ENCODE data around the gene DNER.

Gene DNER

DNA sequence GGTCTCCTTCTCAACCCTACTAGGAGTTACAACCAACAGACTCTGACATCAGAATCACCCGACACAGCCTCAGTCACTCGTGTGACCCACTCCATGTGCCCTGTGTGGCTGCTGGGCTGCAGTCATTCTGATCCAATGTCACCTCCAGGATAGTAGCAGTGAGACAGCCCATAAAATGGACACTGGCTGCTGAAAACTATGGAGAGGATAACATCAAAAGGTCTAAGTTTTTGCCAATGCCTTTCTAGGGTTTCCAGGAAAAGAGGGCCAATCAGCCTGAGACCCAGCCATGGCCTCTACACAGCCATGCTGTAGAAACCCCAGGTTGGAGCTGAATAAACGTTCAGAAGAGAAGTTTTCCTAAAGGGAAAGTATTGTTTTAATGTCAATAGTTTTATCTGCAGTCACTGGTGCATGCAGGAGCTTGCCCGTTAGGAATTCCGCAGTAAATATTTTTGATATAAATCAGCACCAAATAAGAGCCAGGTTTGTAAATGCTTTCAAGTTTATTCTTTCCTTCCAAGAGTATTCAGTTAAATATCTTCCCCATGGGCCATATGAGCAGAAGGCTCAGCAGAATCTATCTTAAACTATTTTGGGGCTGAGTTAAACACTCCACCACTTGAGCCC, 351.1 kb downstream of the DNER start:
- no peaks in the 10 kb centered on the region for H3K27me3 ChIP-seq (replicated peaks; ENCODE audit: control insufficient read depth, insufficient read depth, low read length)
- H3K36me3 ChIP-seq (ENCODE audit: control insufficient read depth, insufficient read depth, low read length): no peaks in the 10 kb centered on the region
- TF ChIP-seq, protein P1, sequence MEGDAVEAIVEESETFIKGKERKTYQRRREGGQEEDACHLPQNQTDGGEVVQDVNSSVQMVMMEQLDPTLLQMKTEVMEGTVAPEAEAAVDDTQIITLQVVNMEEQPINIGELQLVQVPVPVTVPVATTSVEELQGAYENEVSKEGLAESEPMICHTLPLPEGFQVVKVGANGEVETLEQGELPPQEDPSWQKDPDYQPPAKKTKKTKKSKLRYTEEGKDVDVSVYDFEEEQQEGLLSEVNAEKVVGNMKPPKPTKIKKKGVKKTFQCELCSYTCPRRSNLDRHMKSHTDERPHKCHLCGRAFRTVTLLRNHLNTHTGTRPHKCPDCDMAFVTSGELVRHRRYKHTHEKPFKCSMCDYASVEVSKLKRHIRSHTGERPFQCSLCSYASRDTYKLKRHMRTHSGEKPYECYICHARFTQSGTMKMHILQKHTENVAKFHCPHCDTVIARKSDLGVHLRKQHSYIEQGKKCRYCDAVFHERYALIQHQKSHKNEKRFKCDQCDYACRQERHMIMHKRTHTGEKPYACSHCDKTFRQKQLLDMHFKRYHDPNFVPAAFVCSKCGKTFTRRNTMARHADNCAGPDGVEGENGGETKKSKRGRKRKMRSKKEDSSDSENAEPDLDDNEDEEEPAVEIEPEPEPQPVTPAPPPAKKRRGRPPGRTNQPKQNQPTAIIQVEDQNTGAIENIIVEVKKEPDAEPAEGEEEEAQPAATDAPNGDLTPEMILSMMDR (IDR thresholded peaks at IDR 0.05; ENCODE audit: insufficient read depth, low read length, poor library complexity, severe bottlenecking): no peak
- no peak overlapping the region for H3K4me3 ChIP-seq (replicated peaks; ENCODE audit: low read depth, low read length)
- DNase-seq (ENCODE audit: extremely low read depth, insufficient read length): no peak

DNA sequence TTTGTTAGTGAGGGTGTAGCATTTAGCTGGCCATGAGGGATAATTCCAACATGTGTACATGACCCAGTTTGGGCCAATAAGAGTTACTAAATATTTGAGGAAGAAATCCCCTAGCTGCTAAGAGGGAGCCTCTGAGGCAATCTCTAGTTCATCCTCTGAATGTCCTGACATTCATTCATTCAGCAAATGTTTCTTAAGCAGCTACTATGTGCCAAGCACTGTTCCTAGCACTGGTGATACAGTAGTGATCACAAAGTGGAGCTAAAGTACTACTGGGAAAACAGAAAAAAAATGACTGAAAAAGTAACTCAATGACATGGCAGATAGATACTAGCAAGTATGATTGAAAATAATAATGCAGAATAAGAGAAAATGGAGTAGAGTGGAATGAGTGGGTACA, 363.5 kb downstream of the DNER start:
- H3K36me3 ChIP-seq (ENCODE audit: control insufficient read depth, insufficient read depth, low read length): no peaks in the 10 kb centered on the region
- H3K4me3 ChIP-seq (replicated peaks; ENCODE audit: low read depth, low read length): no peak overlapping the region
- DNase-seq (ENCODE audit: extremely low read depth, insufficient read length): no peak
- no peaks in the 10 kb centered on the region for H3K27me3 ChIP-seq (replicated peaks; ENCODE audit: control insufficient read depth, insufficient read depth, low read length)
- TF ChIP-seq, protein P1 (IDR thresholded peaks at IDR 0.05; ENCODE audit: insufficient read depth, low read length, poor library complexity, severe bottlenecking): no peak

DNA sequence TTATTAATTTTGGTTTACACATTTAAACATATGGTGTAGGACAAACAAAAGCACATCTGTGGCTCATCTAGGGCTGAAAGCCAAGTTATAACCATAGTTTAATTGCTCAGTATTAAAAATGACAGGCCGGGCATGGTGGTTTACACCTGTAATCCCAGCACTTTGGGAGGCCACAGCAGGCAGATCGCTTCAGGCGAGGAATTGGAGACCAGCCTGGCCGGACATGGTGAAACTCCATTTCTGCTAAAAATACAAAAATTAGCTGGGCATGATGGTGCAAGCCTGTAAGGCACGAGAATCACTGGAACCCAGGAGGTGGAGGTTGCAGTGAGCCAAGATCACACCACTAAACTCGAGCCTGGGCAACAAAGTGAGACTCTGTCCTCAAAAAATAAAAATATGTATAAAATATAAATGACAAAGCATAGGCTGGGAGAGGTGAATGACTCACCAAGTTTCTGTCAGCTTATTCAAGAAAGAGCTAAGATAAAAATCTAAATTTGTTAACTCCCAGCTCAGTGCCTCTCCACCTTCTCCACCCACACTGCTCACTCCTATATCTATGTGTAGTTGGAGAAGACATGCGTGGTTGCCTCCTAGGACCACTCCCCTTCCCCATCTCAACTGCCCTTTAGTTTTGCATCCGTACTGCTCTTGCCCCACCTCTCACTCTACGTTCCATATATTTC, 364.1 kb downstream of the DNER start:
- Histone ChIP-seq H3K27me3 (replicated peaks; ENCODE audit: control insufficient read depth, insufficient read depth, low read length) (no peaks in the 10 kb centered on the region), H3K36me3 (ENCODE audit: control insufficient read depth, insufficient read depth, low read length) (no peaks in the 10 kb centered on the region), H3K4me3 (replicated peaks; ENCODE audit: low read depth, low read length) (no peak overlapping the region)
- DNase-seq (ENCODE audit: extremely low read depth, insufficient read length): no peak
- TF ChIP-seq, protein P1 (IDR thresholded peaks at IDR 0.05; ENCODE audit: insufficient read depth, low read length, poor library complexity, severe bottlenecking): no peak

DNA sequence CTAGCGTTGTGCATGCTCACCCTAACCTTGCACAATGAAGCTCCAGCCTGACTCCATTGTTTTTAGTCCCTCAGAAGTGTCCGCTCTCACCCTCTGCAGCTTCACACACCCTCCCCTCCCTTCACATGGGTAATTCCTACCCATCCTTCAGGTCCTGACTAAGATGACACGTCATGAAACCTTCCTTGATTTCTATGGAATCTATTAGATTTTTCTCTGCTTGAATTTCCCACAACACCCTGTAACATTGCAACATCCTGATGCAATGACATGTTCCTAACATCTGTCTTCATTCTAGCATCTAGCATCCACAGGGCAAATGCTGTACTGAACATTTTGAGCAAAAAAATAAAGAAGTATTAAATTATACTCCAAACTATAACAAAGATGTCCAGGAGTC, 366.2 kb downstream of the DNER start:
- H3K27me3 ChIP-seq (replicated peaks; ENCODE audit: control insufficient read depth, insufficient read depth, low read length): no peaks in the 10 kb centered on the region; the same call in 1 of the 2 replicates
- no peak for DNase-seq (ENCODE audit: extremely low read depth, insufficient read length)

DNA sequence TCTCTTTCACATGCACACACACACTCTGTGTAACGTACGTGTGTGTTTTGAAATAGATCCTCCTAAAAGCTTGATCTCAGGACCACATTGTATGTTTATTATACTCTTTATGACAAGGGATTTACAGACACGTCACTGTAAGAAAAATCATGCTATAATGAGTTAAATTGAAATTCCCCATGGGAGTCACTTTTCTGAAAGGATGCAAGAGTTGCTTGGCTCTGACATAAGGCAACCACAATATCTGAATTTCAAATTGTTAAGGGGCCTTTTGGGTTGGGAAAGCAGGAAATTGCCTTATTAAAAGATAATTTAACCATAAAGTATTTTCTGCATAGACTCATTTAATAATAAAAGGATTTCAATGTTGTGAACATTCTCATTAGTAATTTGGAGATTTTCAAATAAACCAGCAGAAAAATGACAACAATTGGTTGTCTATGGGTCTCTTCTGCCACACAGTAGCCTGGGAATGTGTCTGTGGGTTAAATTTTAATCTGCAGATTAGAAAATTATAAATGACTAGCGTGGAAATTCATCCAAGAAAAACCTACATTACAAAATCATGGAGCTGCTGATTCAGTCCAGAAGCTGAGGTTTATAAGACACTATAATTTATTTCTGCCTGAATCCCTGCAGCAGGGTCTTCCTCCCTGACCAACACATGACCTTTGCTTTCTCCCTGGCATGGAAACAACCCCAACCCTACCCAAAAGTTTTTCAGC, 367.4 kb downstream of the DNER start:
- Histone ChIP-seq H3K36me3 (ENCODE audit: control insufficient read depth, insufficient read depth, low read length) (no peaks in the 10 kb centered on the region), H3K4me3 (replicated peaks; ENCODE audit: low read depth, low read length) (no peak overlapping the region), H3K27me3 (replicated peaks; ENCODE audit: control insufficient read depth, insufficient read depth, low read length) (no peaks in the 10 kb centered on the region; the same call in 1 of the 2 replicates)
- TF ChIP-seq, protein P1 (IDR thresholded peaks at IDR 0.05; ENCODE audit: insufficient read depth, low read length, poor library complexity, severe bottlenecking): no peak
- no peak for DNase-seq (ENCODE audit: extremely low read depth, insufficient read length)

More for the DNA sequence above, 366.2 kb downstream of the DNER start:
- H3K4me3 ChIP-seq (replicated peaks; ENCODE audit: low read depth, low read length): no peak overlapping the region
- no peaks in the 10 kb centered on the region for H3K36me3 ChIP-seq (ENCODE audit: control insufficient read depth, insufficient read depth, low read length)
- TF ChIP-seq, protein P1 (IDR thresholded peaks at IDR 0.05; ENCODE audit: insufficient read depth, low read length, poor library complexity, severe bottlenecking): no peak

Measured in GM06990 (cell line).